Gastrocnemius medialis (tissue), 4 donors: ENCODE measurements around the gene ARHGAP9. TPM values are rescaled to one million over a fixed set of nuclear protein-coding genes. Genes with fewer than 3 reads are reported as not detected.

Experiments
- ATAC-seq, 2 donors: fragments of 150-250 bp; one replicate each; pipeline ENCODE4 v1.9.1; 2016
- DNase-seq, 2 donors: peaks; one replicate each; pipeline ENCODE4 v3.0.0-alpha.2; 2019
- H3K27ac ChIP-seq, 4 donors: fragments of 200-600 bp; sonication (generic); 1 replicate in 1 of 4; 2 replicates in 3 of 4; pipeline ENCODE4 v1.5.1; 2016 to 2018; ENCODE audit warnings: mild to moderate bottlenecking in 2 of 4, moderate library complexity in 1 of 4
- H3K27me3 ChIP-seq, 3 donors: fragments of 200-600 bp; sonication (generic) in 2 of 3; 1 replicate in 1 of 3; 2 replicates in 2 of 3; pipeline versions ENCODE4 v1.5.1 to v1.6.0; 2016 to 2019; ENCODE audit warnings: mild to moderate bottlenecking in 1 of 3, moderate library complexity in 1 of 3
- H3K36me3 ChIP-seq, 2 donors: fragments of 200-600 bp; sonication (generic) in 1 of 2; one replicate each; pipeline ENCODE4 v1.5.1; 2017 to 2018
- H3K4me1 ChIP-seq, 2 donors: fragments of 200-600 bp; sonication (generic) in 1 of 2; one replicate each; pipeline ENCODE4 v1.5.1; 2016 to 2017; ENCODE audit warnings: mild to moderate bottlenecking in 2 of 2
- H3K4me3 ChIP-seq, 4 donors: fragments of 200-600 bp; sonication (generic) in 3 of 4; 1 replicate in 1 of 4; 2 replicates in 3 of 4; pipeline ENCODE4 v1.5.1; 2016 to 2019; ENCODE audit warnings: mild to moderate bottlenecking in 2 of 4
- H3K9me3 ChIP-seq, 3 donors: fragments of 200-600 bp; sonication (generic) in 2 of 3; 1 replicate in 1 of 3; 2 replicates in 2 of 3; pipeline ENCODE4 v1.5.1; 2016 to 2019
- POLR2A ChIP-seq, 2 donors: fragments of 450-650 bp; IDR thresholded peaks; one replicate each; pipeline ENCODE4 v1.6.1; 2017; ENCODE audit warnings: antibody characterized with exemption in 2 of 2, mild to moderate bottlenecking in 2 of 2, moderate library complexity in 2 of 2
- in situ Hi-C, 4 donors: fragments of 200-750 bp; cut with MboI; loops; one replicate each; pipeline versions ENCODE4 v1.15.0 to v1.8.0; 2017; ENCODE audit warnings: low sequenced_read_pairs in 4 of 4
- intact Hi-C: fragments of 100-400 bp; cut with DNase I; formaldehyde crosslinking; loops from one replicate; pipeline ENCODE4 v1.15.1; 2023; ENCODE audit warnings: low total_unique reads
- total RNA-seq, 4 donors: library from RNA; depleted of rRNA; stranded (reverse); fragments of >200 nt; gene quantifications; one replicate each; pipeline versions ENCODE4 v1.1.0 to v1.2.3, GENCODE V29; 2016
- TF ChIP-seq, protein P1 (sequence below), 5 experiments: fragments of 450-650 bp in 3 of 5; fragments of 200-600 bp in 2 of 5; sonication (generic) in 2 of 5; IDR thresholded peaks in 4 of 5; conservative IDR thresholded peaks in 1 of 5; 1 replicate in 4 of 5; 2 replicates in 1 of 5; pipeline ENCODE4 v1.5.1; 2016 to 2019; ENCODE audit warnings: antibody characterized with exemption in 5 of 5, mild to moderate bottlenecking in 3 of 5, moderate library complexity in 3 of 5

The ARHGAP9 gene
- total RNA-seq, 4 donors from 2014 or later: 2.7 to 5.1 (median 4.7) TPM

DNA sequence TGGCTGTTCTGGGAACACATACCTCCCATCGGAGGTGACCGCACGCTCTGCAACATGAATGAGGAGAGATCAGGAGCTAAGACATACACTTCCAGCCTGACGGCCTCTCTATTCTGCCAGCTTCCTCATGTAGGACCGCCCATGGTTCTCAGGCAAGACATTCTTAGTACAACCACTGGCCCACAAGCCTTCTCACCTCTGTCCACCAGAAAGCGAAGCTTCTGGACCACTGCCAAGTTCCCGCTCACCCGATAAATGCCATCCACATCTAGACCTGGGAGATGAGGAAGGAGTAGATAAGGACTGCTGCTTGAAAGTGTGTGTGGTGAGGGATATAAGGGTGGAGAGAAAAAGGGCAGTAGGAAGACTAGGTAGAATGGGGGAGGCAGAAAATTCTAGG is 5.2 kb downstream of the ARHGAP9 start:
- Histone ChIP-seq H3K4me1 (peaks cover 12% of the 10 kb centered on the region in 2 donors), H3K9me3 (no peaks in the 10 kb centered on the region), H3K4me3 (no peak overlapping the region), H3K27ac (no peak overlapping the region), H3K36me3 (no peaks in the 10 kb centered on the region), H3K27me3 (peaks cover 41 to 47% (median 45%) of the 10 kb centered on the region in 3 donors)
- ATAC-seq (no peak), DNase-seq (no peak)
- in situ Hi-C loops: no loop called here
- intact Hi-C loops: no loop called here
- TF ChIP-seq, protein P1, sequence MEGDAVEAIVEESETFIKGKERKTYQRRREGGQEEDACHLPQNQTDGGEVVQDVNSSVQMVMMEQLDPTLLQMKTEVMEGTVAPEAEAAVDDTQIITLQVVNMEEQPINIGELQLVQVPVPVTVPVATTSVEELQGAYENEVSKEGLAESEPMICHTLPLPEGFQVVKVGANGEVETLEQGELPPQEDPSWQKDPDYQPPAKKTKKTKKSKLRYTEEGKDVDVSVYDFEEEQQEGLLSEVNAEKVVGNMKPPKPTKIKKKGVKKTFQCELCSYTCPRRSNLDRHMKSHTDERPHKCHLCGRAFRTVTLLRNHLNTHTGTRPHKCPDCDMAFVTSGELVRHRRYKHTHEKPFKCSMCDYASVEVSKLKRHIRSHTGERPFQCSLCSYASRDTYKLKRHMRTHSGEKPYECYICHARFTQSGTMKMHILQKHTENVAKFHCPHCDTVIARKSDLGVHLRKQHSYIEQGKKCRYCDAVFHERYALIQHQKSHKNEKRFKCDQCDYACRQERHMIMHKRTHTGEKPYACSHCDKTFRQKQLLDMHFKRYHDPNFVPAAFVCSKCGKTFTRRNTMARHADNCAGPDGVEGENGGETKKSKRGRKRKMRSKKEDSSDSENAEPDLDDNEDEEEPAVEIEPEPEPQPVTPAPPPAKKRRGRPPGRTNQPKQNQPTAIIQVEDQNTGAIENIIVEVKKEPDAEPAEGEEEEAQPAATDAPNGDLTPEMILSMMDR (IDR thresholded peaks at IDR 0.05 in 4 of 5, conservative IDR thresholded peaks at IDR 0.05 in 1 of 5): no peak
- TF ChIP-seq POLR2A (IDR thresholded peaks at IDR 0.05): no peak

DNA sequence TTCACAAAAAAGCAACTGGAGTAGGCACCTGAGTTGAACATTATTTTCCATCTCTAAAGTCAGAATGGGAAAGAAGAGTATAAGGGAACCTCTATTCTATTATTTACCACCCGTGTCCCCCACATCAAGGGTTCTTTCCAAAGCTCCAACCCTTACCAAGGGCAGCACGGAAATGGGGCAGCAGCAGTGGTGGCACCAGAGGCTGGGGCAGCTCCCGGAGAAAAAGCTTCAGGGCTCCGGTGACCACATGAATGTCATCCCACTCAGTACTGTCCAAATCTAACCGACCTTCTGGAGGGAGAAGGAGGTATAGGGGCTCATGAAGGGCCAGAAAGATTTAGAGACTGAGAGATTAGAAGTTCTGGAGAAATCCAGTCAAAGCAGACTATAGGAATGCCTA is 5.8 kb downstream of the ARHGAP9 start:
- Histone ChIP-seq H3K4me1 (peaks cover 12% of the 10 kb centered on the region in 2 donors), H3K36me3 (no peaks in the 10 kb centered on the region), H3K27me3 (peaks cover 41 to 47% (median 45%) of the 10 kb centered on the region in 3 donors), H3K4me3 (no peak overlapping the region), H3K9me3 (no peaks in the 10 kb centered on the region), H3K27ac (no peak overlapping the region)
- intact Hi-C loops: no loop called here
- TF ChIP-seq POLR2A (IDR thresholded peaks at IDR 0.05): no peak
- TF ChIP-seq, protein P1 (IDR thresholded peaks at IDR 0.05 in 4 of 5, conservative IDR thresholded peaks at IDR 0.05 in 1 of 5): no peak
- in situ Hi-C loops: no loop called here
- DNase-seq: no peak
- ATAC-seq: no peak

DNA sequence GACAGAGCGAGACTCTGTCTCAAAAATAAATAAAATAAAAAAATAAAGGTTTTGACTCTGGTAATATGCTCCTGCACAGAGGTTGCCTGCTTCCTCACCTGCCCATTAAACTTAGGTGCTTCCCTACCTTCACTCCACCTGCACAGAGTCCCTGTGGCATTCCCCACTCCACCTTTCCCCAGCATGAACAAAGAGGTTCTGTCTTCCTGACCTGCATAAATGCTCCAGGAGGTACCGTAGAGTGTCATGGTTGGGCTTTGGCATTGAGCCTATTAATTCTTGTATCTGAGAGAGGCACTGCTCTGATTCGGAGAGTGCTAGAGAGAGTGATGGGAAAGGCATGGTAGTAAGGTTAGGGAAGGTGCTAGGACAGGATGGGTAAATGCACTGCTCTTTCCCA is 6.3 kb downstream of the ARHGAP9 start:
- peaks cover 12% of the 10 kb centered on the region in 2 donors for H3K4me1 ChIP-seq
- in situ Hi-C loops (no loop called here), intact Hi-C loops (no loop called here)
- no peak overlapping the region for H3K4me3 ChIP-seq
- no peaks in the 10 kb centered on the region for H3K36me3 ChIP-seq
- DNase-seq: no peak
- ATAC-seq: no peak
- H3K27me3 ChIP-seq: peaks cover 41 to 47% (median 45%) of the 10 kb centered on the region in 3 donors
- TF ChIP-seq, protein P1 (IDR thresholded peaks at IDR 0.05 in 4 of 5, conservative IDR thresholded peaks at IDR 0.05 in 1 of 5): no peak
- no peak for TF ChIP-seq POLR2A (IDR thresholded peaks at IDR 0.05)
- no peak overlapping the region for H3K27ac ChIP-seq
- no peaks in the 10 kb centered on the region for H3K9me3 ChIP-seq

DNA sequence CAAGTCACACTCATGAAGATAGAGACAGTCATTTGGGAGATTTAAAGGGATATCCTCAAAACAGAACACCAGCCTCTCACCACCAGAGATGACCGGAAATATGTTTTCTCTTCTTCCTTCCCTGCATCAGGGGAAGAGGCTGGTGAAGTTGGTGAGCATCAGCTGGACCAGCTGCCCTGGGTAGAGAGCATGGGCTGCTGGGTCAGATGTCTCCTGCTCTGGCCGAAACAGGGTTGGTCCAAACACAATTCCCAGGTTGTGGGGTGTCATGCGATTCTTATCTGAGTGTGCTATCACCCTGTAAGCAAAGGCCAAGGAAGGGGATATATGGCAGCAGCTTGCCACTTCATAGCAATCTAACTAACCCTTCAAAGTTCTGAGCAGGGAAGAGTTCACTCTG is 7.3 kb downstream of the ARHGAP9 start:
- no peaks in the 10 kb centered on the region for H3K36me3 ChIP-seq
- no peak overlapping the region for H3K4me3 ChIP-seq
- ATAC-seq (no peak), DNase-seq (no peak)
- TF ChIP-seq POLR2A (IDR thresholded peaks at IDR 0.05): no peak
- TF ChIP-seq, protein P1 (IDR thresholded peaks at IDR 0.05 in 4 of 5, conservative IDR thresholded peaks at IDR 0.05 in 1 of 5): no peak
- peaks cover 40 to 47% (median 45%) of the 10 kb centered on the region in 3 donors for H3K27me3 ChIP-seq
- no peak overlapping the region for H3K27ac ChIP-seq
- peaks cover 12% of the 10 kb centered on the region in 2 donors for H3K4me1 ChIP-seq
- intact Hi-C loops (no loop called here), in situ Hi-C loops (no loop called here)
- no peaks in the 10 kb centered on the region for H3K9me3 ChIP-seq

DNA sequence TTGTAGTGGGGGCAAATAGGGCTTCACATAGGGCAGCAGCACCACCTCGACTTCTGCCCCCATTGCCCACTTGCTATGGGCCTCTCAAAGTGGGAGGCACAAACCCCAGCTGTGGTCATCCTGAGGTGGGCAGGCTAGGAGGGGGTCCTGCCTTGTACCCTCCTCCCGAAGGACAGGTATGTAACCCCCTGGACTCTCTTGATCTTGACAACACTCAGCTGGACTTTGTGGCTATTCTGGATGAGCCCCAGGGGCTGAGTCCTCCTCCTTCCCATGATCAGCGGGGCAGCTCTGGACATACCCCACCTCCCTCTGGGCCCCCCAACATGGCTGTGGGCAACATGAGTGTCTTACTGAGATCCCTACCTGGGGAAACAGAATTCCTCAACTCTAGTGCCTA is 8.0 kb downstream of the ARHGAP9 start:
- intact Hi-C loops (no loop called here), in situ Hi-C loops (no loop called here)
- Histone ChIP-seq H3K27ac (no peak overlapping the region), H3K27me3 (peaks cover 33 to 43% (median 41%) of the 10 kb centered on the region in 3 donors), H3K4me1 (peaks cover 12% of the 10 kb centered on the region in 2 donors), H3K9me3 (no peaks in the 10 kb centered on the region), H3K4me3 (no peak overlapping the region), H3K36me3 (no peaks in the 10 kb centered on the region)
- no peak for ATAC-seq
- DNase-seq: no peak
- TF ChIP-seq, protein P1 (IDR thresholded peaks at IDR 0.05 in 4 of 5, conservative IDR thresholded peaks at IDR 0.05 in 1 of 5): no peak
- no peak for TF ChIP-seq POLR2A (IDR thresholded peaks at IDR 0.05)
